GM12873 (cell line): Measurements from ENCODE around the gene DNAJB13.

Experiments used
- TF ChIP-seq, protein P1 (sequence below): IDR thresholded peaks from 2 replicates; pipeline ENCODE4 v1.5.1; 2012; ENCODE audit warnings: low read depth, mild to moderate bottlenecking, moderate library complexity, low read length, control low read depth; ENCODE audit not compliant: insufficient read depth; ENCODE audit errors: missing control alignments

DNAJB13 gene, protein sequence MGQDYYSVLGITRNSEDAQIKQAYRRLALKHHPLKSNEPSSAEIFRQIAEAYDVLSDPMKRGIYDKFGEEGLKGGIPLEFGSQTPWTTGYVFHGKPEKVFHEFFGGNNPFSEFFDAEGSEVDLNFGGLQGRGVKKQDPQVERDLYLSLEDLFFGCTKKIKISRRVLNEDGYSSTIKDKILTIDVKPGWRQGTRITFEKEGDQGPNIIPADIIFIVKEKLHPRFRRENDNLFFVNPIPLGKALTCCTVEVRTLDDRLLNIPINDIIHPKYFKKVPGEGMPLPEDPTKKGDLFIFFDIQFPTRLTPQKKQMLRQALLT

DNA sequence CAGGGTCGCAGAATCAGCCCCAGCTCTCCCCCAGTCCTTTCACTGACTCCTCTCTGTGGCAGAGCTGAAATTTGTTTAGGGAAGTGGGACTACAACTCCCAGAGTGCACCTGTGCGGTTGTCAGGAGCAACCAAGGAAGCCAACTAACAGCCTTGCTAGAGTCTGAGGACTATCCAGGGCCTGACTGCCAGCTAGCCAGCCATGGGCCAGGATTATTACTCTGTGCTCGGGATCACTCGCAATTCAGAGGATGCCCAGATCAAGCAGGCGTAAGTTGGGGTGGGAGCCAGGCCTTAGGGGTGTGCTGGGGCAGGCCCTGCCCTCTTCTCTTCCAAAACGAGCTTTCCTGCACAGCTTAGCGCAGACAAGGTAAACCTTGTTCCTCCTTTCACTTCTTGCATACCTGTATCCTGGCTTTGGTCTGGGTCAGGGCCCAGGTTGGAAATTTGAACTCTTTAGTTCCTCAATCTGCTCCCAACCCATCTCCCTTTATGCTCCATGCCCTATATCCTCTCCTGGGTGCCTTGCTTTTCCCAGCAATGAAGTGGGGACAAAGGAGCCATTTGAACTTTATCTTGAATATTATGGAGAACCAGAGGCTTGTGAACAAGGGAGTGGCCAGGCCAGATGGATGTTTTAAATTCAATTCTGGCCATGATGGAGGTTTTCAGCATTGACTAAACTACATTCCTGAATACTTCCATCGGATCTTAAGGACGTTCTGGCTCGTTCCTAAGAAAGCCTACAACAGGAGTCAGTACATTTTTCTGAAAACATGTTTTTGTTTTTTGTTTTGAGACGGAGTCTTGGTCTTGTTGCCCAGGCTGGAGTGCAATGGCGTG lies at the start of gene DNAJB13:
TSS of gene DNAJB13 (plus strand) at position 158 of the 842 bp plus-strand sequence. CDS start at position 202, 44 bp downstream.
- TF ChIP-seq, protein P1, sequence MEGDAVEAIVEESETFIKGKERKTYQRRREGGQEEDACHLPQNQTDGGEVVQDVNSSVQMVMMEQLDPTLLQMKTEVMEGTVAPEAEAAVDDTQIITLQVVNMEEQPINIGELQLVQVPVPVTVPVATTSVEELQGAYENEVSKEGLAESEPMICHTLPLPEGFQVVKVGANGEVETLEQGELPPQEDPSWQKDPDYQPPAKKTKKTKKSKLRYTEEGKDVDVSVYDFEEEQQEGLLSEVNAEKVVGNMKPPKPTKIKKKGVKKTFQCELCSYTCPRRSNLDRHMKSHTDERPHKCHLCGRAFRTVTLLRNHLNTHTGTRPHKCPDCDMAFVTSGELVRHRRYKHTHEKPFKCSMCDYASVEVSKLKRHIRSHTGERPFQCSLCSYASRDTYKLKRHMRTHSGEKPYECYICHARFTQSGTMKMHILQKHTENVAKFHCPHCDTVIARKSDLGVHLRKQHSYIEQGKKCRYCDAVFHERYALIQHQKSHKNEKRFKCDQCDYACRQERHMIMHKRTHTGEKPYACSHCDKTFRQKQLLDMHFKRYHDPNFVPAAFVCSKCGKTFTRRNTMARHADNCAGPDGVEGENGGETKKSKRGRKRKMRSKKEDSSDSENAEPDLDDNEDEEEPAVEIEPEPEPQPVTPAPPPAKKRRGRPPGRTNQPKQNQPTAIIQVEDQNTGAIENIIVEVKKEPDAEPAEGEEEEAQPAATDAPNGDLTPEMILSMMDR = no peak

DNA sequence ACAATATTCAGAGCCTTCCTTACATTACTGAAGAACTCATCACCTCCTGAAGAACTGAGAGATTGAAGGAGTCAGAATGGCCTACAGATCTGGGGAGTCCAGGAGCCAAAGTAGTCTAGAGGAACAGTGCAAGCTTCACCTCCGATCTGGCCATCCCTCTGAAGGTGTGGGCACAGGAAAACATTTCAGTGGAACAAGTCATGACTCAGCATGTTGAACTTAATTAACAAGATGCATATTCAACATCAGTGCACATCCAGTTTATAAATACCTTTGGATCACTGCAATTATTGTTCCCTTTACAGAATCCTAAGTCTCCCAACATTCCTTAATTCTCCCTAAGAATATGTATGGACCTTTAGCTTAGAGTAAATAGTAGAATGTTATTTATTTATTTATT lies 48.5 kb upstream of the DNAJB13 start:
- TF ChIP-seq, protein P1 = no peak

- TF ChIP-seq, protein P1 = peak; percentile 20
These were observed 43.6 kb upstream of the DNAJB13 start for GRCh38 chr11:73907191-73907590.

DNA sequence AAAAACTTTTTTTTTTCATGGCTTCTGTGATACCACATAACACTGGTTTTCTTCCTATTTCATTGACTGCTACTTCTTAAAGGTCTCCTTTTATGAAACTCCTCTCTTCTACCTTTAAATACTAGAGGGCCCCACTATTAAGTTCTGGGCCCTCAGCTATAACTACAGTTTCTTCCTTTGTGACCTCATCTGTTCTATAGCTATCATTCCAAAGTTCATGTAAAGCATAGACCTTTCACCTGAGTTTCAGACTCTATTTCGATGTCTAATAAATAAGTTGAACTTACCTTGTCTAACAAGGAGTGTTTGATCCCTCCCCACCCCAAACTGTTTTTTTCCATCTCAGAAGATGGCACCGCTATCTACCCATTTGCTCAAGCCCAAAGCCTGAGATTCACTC lies 38.8 kb upstream of the DNAJB13 start:
- TF ChIP-seq, protein P1 = no peak

GRCh38 chr11:73913472-73913871 lies 37.4 kb upstream of the DNAJB13 start:
- TF ChIP-seq, protein P1 = no peak

GRCh38 chr11:73914284-73914683 lies 36.5 kb upstream of the DNAJB13 start:
- TF ChIP-seq, protein P1 = no peak

DNA sequence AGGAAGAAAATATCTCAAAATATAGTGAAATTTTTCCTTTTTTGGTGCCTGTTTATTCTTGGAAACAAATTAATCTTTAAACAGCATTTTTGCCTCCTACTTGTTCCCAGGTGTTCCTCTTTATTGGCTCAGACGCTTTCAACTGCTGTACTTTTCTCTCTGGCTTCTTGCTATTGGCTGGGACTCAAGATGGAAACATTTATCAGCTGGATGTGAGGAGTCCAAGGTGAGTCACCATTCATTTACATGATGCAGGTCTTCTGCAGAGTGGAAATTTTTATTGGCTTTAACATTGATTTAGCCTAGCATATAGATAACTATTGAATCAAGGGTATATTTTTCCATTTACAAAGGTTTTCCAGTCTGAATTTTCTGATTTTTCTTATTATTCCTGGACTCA lies 34.4 kb upstream of the DNAJB13 start:
- TF ChIP-seq, protein P1 = no peak
